ENCODE measurements around the gene DCC. TPM values are rescaled to one million over a fixed set of nuclear protein-coding genes. Genes with fewer than 3 reads are reported as not detected.

DCC gene
- total and polyA plus RNA-seq, 12 donors = under 0.01 to 0.89 (median 0.09) TPM; not detected in 8

- WGBS, 2 donors = 87 to 93% methylated on average over 1 of the region's 1 CpG
- Histone ChIP-seq H3K27ac (no peak overlapping the region), H3K4me3 (no peak overlapping the region), H3K4me1 (no peaks in the 10 kb centered on the region), H3K9me3 (no peaks in the 10 kb centered on the region), H3K36me3 (no peaks in the 10 kb centered on the region), H3K27me3 (no peaks in the 10 kb centered on the region)
- ATAC-seq = no peak
- DNase-seq = no peak
- intact Hi-C loops (cut with DNase I) = no loop called here
- no peak for TF ChIP-seq CTCF (IDR thresholded peaks at IDR 0.05)
Measured at GRCh38 chr18:53534203-53534602, 1194.2 kb downstream of the DCC start.

- ATAC-seq (peak in 1 of 8 donors; percentile 46), DNase-seq (peak; percentile 6 to 13)
- H3K9me3 ChIP-seq = no peaks in the 10 kb centered on the region
- no peak overlapping the region for H3K27ac ChIP-seq
- intact Hi-C loops (cut with DNase I) = no loop called here
- 37 to 42% methylated on average over 3 of the region's 3 CpGs for WGBS, 2 donors
- no peaks in the 10 kb centered on the region for H3K4me1 ChIP-seq
- no peak for TF ChIP-seq CTCF (IDR thresholded peaks at IDR 0.05)
- H3K27me3 ChIP-seq = no peaks in the 10 kb centered on the region
- H3K4me3 ChIP-seq = no peak overlapping the region
- no peaks in the 10 kb centered on the region for H3K36me3 ChIP-seq
Measured at GRCh38 chr18:53534695-53535094, 1194.7 kb downstream of the DCC start.

GRCh38 chr18:53536908-53537307 lies 1196.9 kb downstream of the DCC start:
- Histone ChIP-seq H3K36me3 (no peaks in the 10 kb centered on the region), H3K27me3 (no peaks in the 10 kb centered on the region), H3K4me3 (no peak overlapping the region), H3K9me3 (no peaks in the 10 kb centered on the region), H3K27ac (no peak overlapping the region), H3K4me1 (no peaks in the 10 kb centered on the region)
- intact Hi-C loops (cut with DNase I) = no loop called here
- no peak for DNase-seq
- 68 to 84% methylated on average over 2 of the region's 2 CpGs for WGBS, 2 donors
- no peak for ATAC-seq
- TF ChIP-seq CTCF (IDR thresholded peaks at IDR 0.05) = no peak

GRCh38 chr18:53541924-53542323 lies 1201.9 kb downstream of the DCC start:
- intact Hi-C loops (cut with DNase I) = no loop called here

More at GRCh38 chr18:53541924-53542323, 1201.9 kb downstream of the DCC start:
- TF ChIP-seq CTCF (IDR thresholded peaks at IDR 0.05) = no peak
- Histone ChIP-seq H3K36me3 (no peaks in the 10 kb centered on the region), H3K27me3 (no peaks in the 10 kb centered on the region), H3K9me3 (no peaks in the 10 kb centered on the region), H3K27ac (no peak overlapping the region), H3K4me1 (no peaks in the 10 kb centered on the region), H3K4me3 (no peak overlapping the region)
- 80 to 89% methylated on average over 1 of the region's 1 CpG for WGBS, 2 donors
- ATAC-seq = no peak
- no peak for DNase-seq
